ENCODE measurements around the gene ULK1.
A peak's percentile ranks its signal among the peaks of the same experiment; 100 is the strongest.

Gene ULK1

GRCh38 chr12:131905081-131905629 is 10.7 kb downstream of the ULK1 start:
- Mint-ChIP-seq H3K27me3 (no peaks in the 10 kb centered on the region), H3K36me3 (peaks cover 4 to 8% of the 10 kb centered on the region in 2 donors), H3K9me3 (no peaks in the 10 kb centered on the region), H3K27ac (peak overlapping the region; percentile 20), H3K4me3 (no peak overlapping the region), H3K4me1 (peaks cover 5 to 14% of the 10 kb centered on the region in 2 donors)
- ATAC-seq (replicated peaks) = no peak
- no peak for DNase-seq

- ATAC-seq (replicated peaks) (no peak), DNase-seq (no peak)
- peak overlapping the region; percentile 20 for H3K27ac Mint-ChIP-seq
- peaks cover 5 to 10% of the 10 kb centered on the region in 2 donors for H3K4me1 Mint-ChIP-seq
- no peaks in the 10 kb centered on the region for H3K27me3 Mint-ChIP-seq
- peaks cover 4 to 6% of the 10 kb centered on the region in 2 donors for H3K36me3 Mint-ChIP-seq
- H3K9me3 Mint-ChIP-seq = no peaks in the 10 kb centered on the region
- H3K4me3 Mint-ChIP-seq = no peak overlapping the region
Measured at GRCh38 chr12:131905630-131906091, 11.2 kb downstream of the ULK1 start.

- ATAC-seq (replicated peaks) = no peak
- H3K27me3 Mint-ChIP-seq = no peaks in the 10 kb centered on the region
Measured at GRCh38 chr12:131907379-131908091, 13.1 kb downstream of the ULK1 start.

GRCh38 chr12:131908092-131909080 is 14.0 kb downstream of the ULK1 start:
- no peaks in the 10 kb centered on the region for H3K27me3 Mint-ChIP-seq
- no peak overlapping the region for H3K4me3 Mint-ChIP-seq
- peaks cover 7 to 11% of the 10 kb centered on the region in 2 donors for H3K36me3 Mint-ChIP-seq
- DNase-seq (no peak), ATAC-seq (replicated peaks) (no peak)
- H3K27ac Mint-ChIP-seq = no peak overlapping the region
- no peaks in the 10 kb centered on the region for H3K9me3 Mint-ChIP-seq
- H3K4me1 Mint-ChIP-seq = peaks cover 2 to 5% of the 10 kb centered on the region in 2 donors

More at GRCh38 chr12:131907379-131908091, 13.1 kb downstream of the ULK1 start:
- H3K27ac Mint-ChIP-seq = no peak overlapping the region
- peaks cover 2 to 5% of the 10 kb centered on the region in 2 donors for H3K4me1 Mint-ChIP-seq
- no peaks in the 10 kb centered on the region for H3K9me3 Mint-ChIP-seq
- DNase-seq = no peak
- H3K4me3 Mint-ChIP-seq = no peak overlapping the region
- H3K36me3 Mint-ChIP-seq = peaks cover 7 to 11% of the 10 kb centered on the region in 2 donors

- H3K4me1 Mint-ChIP-seq = peaks cover 0 to 5% of the 10 kb centered on the region in 2 donors
- no peaks in the 10 kb centered on the region for H3K27me3 Mint-ChIP-seq
- no peak for ATAC-seq (replicated peaks)
- H3K27ac Mint-ChIP-seq = no peak overlapping the region
- H3K4me3 Mint-ChIP-seq = no peak overlapping the region
- peaks cover 7 to 12% of the 10 kb centered on the region in 2 donors for H3K36me3 Mint-ChIP-seq
- H3K9me3 Mint-ChIP-seq = no peaks in the 10 kb centered on the region
- no peak for DNase-seq
Measured at GRCh38 chr12:131909081-131909751, 14.8 kb downstream of the ULK1 start.

- H3K36me3 Mint-ChIP-seq = peaks cover 7 to 16% of the 10 kb centered on the region in 2 donors
Measured at GRCh38 chr12:131909752-131910219, 15.4 kb downstream of the ULK1 start.

GRCh38 chr12:131910302-131911027 is 16.0 kb downstream of the ULK1 start:
- H3K9me3 Mint-ChIP-seq = no peaks in the 10 kb centered on the region
- H3K27ac Mint-ChIP-seq = no peak overlapping the region
- no peak for ATAC-seq (replicated peaks)
- H3K4me3 Mint-ChIP-seq = no peak overlapping the region
- DNase-seq = no peak
- no peaks in the 10 kb centered on the region for H3K27me3 Mint-ChIP-seq
- H3K4me1 Mint-ChIP-seq = peaks cover 0 to under 1% of the 10 kb centered on the region in 2 donors
- peaks cover 12 to 21% of the 10 kb centered on the region in 2 donors for H3K36me3 Mint-ChIP-seq

More at GRCh38 chr12:131909752-131910219, 15.4 kb downstream of the ULK1 start:
- Mint-ChIP-seq H3K4me3 (no peak overlapping the region), H3K27ac (no peak overlapping the region), H3K9me3 (no peaks in the 10 kb centered on the region), H3K4me1 (peaks cover 0 to 5% of the 10 kb centered on the region in 2 donors), H3K27me3 (no peaks in the 10 kb centered on the region)
- DNase-seq = no peak
- no peak for ATAC-seq (replicated peaks)

GRCh38 chr12:131911028-131911650 is 16.7 kb downstream of the ULK1 start:
- DNase-seq (no peak), ATAC-seq (replicated peaks) (no peak)
- Mint-ChIP-seq H3K36me3 (peaks cover 12 to 24% of the 10 kb centered on the region in 2 donors), H3K4me1 (no peaks in the 10 kb centered on the region), H3K27me3 (no peaks in the 10 kb centered on the region), H3K27ac (no peak overlapping the region), H3K9me3 (no peaks in the 10 kb centered on the region), H3K4me3 (no peak overlapping the region)

- H3K27ac Mint-ChIP-seq = no peak overlapping the region
- H3K4me3 Mint-ChIP-seq = no peak overlapping the region
- no peak for ATAC-seq (replicated peaks)
- H3K4me1 Mint-ChIP-seq = no peaks in the 10 kb centered on the region
- H3K9me3 Mint-ChIP-seq = no peaks in the 10 kb centered on the region
- no peak for DNase-seq
- no peaks in the 10 kb centered on the region for H3K27me3 Mint-ChIP-seq
- peaks cover 16 to 29% of the 10 kb centered on the region in 2 donors for H3K36me3 Mint-ChIP-seq
Measured at GRCh38 chr12:131911851-131912477, 17.5 kb downstream of the ULK1 start.

GRCh38 chr12:131912518-131913274 is 18.3 kb downstream of the ULK1 start:
- no peak for DNase-seq

GRCh38 chr12:131913666-131914065 is 19.2 kb downstream of the ULK1 start:
- ATAC-seq (replicated peaks) = no peak
- DNase-seq = no peak
- H3K36me3 Mint-ChIP-seq = peaks cover 16 to 29% of the 10 kb centered on the region in 2 donors
- H3K27me3 Mint-ChIP-seq = no peaks in the 10 kb centered on the region
- no peaks in the 10 kb centered on the region for H3K4me1 Mint-ChIP-seq
- H3K9me3 Mint-ChIP-seq = no peaks in the 10 kb centered on the region
- no peak overlapping the region for H3K4me3 Mint-ChIP-seq
- no peak overlapping the region for H3K27ac Mint-ChIP-seq

More at GRCh38 chr12:131912518-131913274, 18.3 kb downstream of the ULK1 start:
- no peak for ATAC-seq (replicated peaks)
- H3K36me3 Mint-ChIP-seq = peaks cover 16 to 29% of the 10 kb centered on the region in 2 donors
- H3K4me3 Mint-ChIP-seq = no peak overlapping the region
- no peaks in the 10 kb centered on the region for H3K4me1 Mint-ChIP-seq
- H3K9me3 Mint-ChIP-seq = no peaks in the 10 kb centered on the region
- no peaks in the 10 kb centered on the region for H3K27me3 Mint-ChIP-seq
- H3K27ac Mint-ChIP-seq = no peak overlapping the region

GRCh38 chr12:131914179-131914702 is 19.8 kb downstream of the ULK1 start:
- no peak overlapping the region for H3K27ac Mint-ChIP-seq
- no peaks in the 10 kb centered on the region for H3K27me3 Mint-ChIP-seq
- DNase-seq = no peak
- H3K4me3 Mint-ChIP-seq = no peak overlapping the region
- no peaks in the 10 kb centered on the region for H3K9me3 Mint-ChIP-seq
- H3K4me1 Mint-ChIP-seq = no peaks in the 10 kb centered on the region
- H3K36me3 Mint-ChIP-seq = peaks cover 12 to 26% of the 10 kb centered on the region in 2 donors
- ATAC-seq (replicated peaks) = no peak
